Measurements from ENCODE around the gene R3HDM2.

R3HDM2 gene

GRCh38 chr12:57475271-57476161 lies 44.7 kb upstream of the R3HDM2 start:
- no peak for DNase-seq
- no peak overlapping the region; the same call in 1 of the 2 replicates for H3K9ac ChIP-seq (ENCODE audit: low read depth, low read length)

DNA sequence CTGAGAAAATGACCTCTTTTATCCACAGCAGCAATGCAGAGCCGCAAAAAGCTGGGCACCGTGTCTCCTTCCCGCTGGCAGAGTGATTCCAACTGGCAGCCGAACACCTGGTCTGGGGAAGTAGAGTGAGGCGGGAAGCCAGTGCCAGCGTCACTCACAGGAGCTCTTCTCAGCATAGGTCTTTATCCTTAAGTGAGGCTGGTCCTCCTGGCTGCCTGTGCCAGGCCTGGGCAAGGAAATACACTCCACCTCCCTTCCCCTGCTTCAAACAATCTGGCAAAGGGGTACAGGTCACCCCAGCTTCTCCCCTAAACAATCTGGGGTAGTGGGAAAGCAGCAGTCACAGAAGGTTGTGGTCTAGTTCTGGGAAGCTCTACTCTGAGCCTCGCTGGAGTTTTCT lies 44.0 kb upstream of the R3HDM2 start:
- DNase-seq (no peak), ATAC-seq (ENCODE audit: insufficient read depth, low read depth) (no peak)
- Histone ChIP-seq H3K79me2 (ENCODE audit: insufficient read depth, low read length) (peaks cover 14% of the 10 kb centered on the region), H3K27ac (ENCODE audit: low read length) (no peak overlapping the region), H3K4me1 (ENCODE audit: insufficient read depth, low read length) (peaks cover 31% of the 10 kb centered on the region), H3K27me3 (ENCODE audit: insufficient read depth, low read length, poor library complexity) (no peaks in the 10 kb centered on the region), H3K36me3 (ENCODE audit: insufficient read depth, low read length) (peaks cover 15% of the 10 kb centered on the region), H3K4me2 (ENCODE audit: insufficient read depth, low read length) (no peak overlapping the region), H3K9ac (ENCODE audit: low read depth, low read length) (no peak overlapping the region), H3K4me3 (ENCODE audit: low read depth in 1 of 2, low read length in 2 of 2) (no peak overlapping the region), H3K9me3 (ENCODE audit: insufficient read depth, low read length, severe bottlenecking) (no peaks in the 10 kb centered on the region), H2AFZ (ENCODE audit: low read depth, low read length) (no peak overlapping the region), H4K20me1 (ENCODE audit: insufficient read depth, low read length) (no peaks in the 10 kb centered on the region)
- TF ChIP-seq EZH2 (IDR thresholded peaks at IDR 0.05; ENCODE audit: borderline replicate concordance, low read depth, low read length, severe bottlenecking): no peak
- TF ChIP-seq, protein P1, sequence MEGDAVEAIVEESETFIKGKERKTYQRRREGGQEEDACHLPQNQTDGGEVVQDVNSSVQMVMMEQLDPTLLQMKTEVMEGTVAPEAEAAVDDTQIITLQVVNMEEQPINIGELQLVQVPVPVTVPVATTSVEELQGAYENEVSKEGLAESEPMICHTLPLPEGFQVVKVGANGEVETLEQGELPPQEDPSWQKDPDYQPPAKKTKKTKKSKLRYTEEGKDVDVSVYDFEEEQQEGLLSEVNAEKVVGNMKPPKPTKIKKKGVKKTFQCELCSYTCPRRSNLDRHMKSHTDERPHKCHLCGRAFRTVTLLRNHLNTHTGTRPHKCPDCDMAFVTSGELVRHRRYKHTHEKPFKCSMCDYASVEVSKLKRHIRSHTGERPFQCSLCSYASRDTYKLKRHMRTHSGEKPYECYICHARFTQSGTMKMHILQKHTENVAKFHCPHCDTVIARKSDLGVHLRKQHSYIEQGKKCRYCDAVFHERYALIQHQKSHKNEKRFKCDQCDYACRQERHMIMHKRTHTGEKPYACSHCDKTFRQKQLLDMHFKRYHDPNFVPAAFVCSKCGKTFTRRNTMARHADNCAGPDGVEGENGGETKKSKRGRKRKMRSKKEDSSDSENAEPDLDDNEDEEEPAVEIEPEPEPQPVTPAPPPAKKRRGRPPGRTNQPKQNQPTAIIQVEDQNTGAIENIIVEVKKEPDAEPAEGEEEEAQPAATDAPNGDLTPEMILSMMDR (IDR thresholded peaks at IDR 0.05; ENCODE audit: borderline replicate concordance, extremely low read depth, low read length, poor library complexity, severe bottlenecking): no peak

More at GRCh38 chr12:57475271-57476161, 44.7 kb upstream of the R3HDM2 start:
- peaks cover 14% of the 10 kb centered on the region for H3K79me2 ChIP-seq (ENCODE audit: insufficient read depth, low read length)
- H2AFZ ChIP-seq (ENCODE audit: low read depth, low read length): no peak overlapping the region
- no peak overlapping the region for H3K27ac ChIP-seq (ENCODE audit: low read length)
- peaks cover 15% of the 10 kb centered on the region for H3K36me3 ChIP-seq (ENCODE audit: insufficient read depth, low read length)
- H3K9me3 ChIP-seq (ENCODE audit: insufficient read depth, low read length, severe bottlenecking): no peaks in the 10 kb centered on the region
- no peak for TF ChIP-seq EZH2 (IDR thresholded peaks at IDR 0.05; ENCODE audit: borderline replicate concordance, low read depth, low read length, severe bottlenecking)
- TF ChIP-seq, protein P1 (IDR thresholded peaks at IDR 0.05; ENCODE audit: borderline replicate concordance, extremely low read depth, low read length, poor library complexity, severe bottlenecking): no peak
- H3K4me2 ChIP-seq (ENCODE audit: insufficient read depth, low read length): peak overlapping the region; percentile 90
- ATAC-seq (ENCODE audit: insufficient read depth, low read depth): no peak
- peaks cover 31% of the 10 kb centered on the region for H3K4me1 ChIP-seq (ENCODE audit: insufficient read depth, low read length)
- no peak overlapping the region for H3K4me3 ChIP-seq (ENCODE audit: low read depth in 1 of 2, low read length in 2 of 2)
- no peaks in the 10 kb centered on the region for H3K27me3 ChIP-seq (ENCODE audit: insufficient read depth, low read length, poor library complexity)
- H4K20me1 ChIP-seq (ENCODE audit: insufficient read depth, low read length): no peaks in the 10 kb centered on the region

DNA sequence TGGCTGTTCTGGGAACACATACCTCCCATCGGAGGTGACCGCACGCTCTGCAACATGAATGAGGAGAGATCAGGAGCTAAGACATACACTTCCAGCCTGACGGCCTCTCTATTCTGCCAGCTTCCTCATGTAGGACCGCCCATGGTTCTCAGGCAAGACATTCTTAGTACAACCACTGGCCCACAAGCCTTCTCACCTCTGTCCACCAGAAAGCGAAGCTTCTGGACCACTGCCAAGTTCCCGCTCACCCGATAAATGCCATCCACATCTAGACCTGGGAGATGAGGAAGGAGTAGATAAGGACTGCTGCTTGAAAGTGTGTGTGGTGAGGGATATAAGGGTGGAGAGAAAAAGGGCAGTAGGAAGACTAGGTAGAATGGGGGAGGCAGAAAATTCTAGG lies 43.6 kb upstream of the R3HDM2 start:
- DNase-seq: no peak
- no peak for ATAC-seq (ENCODE audit: insufficient read depth, low read depth)
- Histone ChIP-seq H2AFZ (ENCODE audit: low read depth, low read length) (no peak overlapping the region), H3K4me2 (ENCODE audit: insufficient read depth, low read length) (no peak overlapping the region), H3K4me1 (ENCODE audit: insufficient read depth, low read length) (peaks cover 31% of the 10 kb centered on the region), H3K79me2 (ENCODE audit: insufficient read depth, low read length) (peaks cover 14% of the 10 kb centered on the region), H3K36me3 (ENCODE audit: insufficient read depth, low read length) (peaks cover 16% of the 10 kb centered on the region), H3K27me3 (ENCODE audit: insufficient read depth, low read length, poor library complexity) (no peaks in the 10 kb centered on the region), H3K27ac (ENCODE audit: low read length) (no peak overlapping the region), H3K9ac (ENCODE audit: low read depth, low read length) (no peak overlapping the region), H3K4me3 (ENCODE audit: low read depth in 1 of 2, low read length in 2 of 2) (no peak overlapping the region), H3K9me3 (ENCODE audit: insufficient read depth, low read length, severe bottlenecking) (no peaks in the 10 kb centered on the region), H4K20me1 (ENCODE audit: insufficient read depth, low read length) (no peaks in the 10 kb centered on the region)
- TF ChIP-seq, protein P1 (IDR thresholded peaks at IDR 0.05; ENCODE audit: borderline replicate concordance, extremely low read depth, low read length, poor library complexity, severe bottlenecking): no peak
- no peak for TF ChIP-seq EZH2 (IDR thresholded peaks at IDR 0.05; ENCODE audit: borderline replicate concordance, low read depth, low read length, severe bottlenecking)
